Hypothalamus (tissue), 51 donors: ENCODE data around the gene MBD5.

Experiments used
- DNase-seq, 51 donors: peaks; one replicate each; lab custom pipeline; 2025; lab: John Stamatoyannopoulos, UW

The MBD5 gene

GRCh38 chr2:148450531-148450930, 429.6 kb downstream of the MBD5 start:
- DNase-seq, result no peak

DNA sequence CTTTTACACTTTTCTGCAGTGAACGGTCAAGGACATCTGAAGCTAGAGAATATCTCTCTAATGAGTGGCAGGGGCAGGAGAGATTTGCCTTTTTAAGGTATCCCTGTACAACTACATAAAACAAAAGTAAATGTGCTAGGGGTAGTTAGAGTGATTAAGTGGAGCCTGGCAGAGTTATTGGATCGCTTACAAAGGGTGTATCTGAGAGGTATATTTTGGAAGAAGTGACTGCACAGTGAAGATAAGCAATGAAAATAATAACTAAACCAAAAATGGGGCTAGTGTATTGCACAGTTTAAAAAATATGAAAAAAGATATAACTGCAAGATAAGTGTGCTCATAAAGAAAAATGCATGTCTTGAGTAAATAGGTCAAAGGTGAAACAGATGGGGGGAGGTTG, 430.2 kb downstream of the MBD5 start:
- no peak for DNase-seq

GRCh38 chr2:148455791-148456190, 434.9 kb downstream of the MBD5 start:
- no peak for DNase-seq

DNA sequence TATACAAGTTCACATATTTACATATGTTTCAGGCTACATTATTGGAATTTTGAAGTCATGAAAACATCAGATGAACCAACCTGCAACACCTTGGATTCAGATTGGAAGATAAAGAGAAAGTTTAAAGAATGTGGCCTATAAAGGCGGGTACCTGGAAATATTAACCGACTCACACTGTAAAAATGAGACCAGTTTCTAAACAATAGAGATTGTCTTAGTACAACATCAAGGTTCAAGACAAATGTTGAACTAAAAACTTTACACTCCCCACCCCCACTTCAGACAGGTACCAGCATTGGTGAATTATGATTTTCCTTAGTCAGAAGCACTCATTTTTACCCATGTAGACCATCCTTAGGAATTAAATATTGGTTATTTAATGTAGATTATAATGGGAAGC, 437.3 kb downstream of the MBD5 start:
- no peak for DNase-seq

DNA sequence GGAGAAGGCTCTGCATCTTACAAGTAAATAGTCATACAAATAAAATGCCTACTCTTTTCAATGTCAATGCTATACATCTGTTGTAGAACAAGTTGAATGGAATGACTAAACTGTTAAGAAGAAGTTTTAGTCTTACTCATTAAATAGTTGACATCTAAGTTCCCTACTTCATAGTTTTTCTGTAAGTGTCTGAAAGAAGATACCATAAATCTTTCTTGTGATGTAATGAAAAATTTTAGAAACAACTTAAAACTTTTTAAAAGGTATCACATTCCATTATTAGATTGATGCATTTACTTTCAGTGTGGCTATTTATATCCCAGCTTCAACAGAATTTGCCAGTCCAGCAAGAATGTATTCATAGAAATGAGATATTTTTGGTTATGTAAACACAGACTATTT, 438.5 kb downstream of the MBD5 start:
- DNase-seq, result no peak

- no peak for DNase-seq
Measured at GRCh38 chr2:148461876-148462275, 441.0 kb downstream of the MBD5 start.

DNA sequence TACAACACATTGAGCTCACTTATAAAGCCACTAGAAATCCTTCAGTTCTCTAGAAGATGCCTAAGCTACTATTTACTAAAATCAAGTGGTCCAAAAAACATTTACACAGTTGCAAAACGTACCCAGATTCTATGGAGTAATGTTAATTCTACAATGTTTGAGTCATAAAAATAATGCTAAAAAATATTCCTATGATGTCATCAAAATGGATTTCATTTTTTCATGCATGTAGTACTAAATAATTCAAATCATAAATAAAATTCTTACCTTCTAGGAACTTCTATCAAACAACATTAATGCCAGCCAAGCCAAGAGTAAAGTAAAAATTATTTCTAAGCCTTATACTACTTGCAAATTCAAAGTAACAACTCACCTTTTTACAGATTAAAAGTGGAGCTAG, 454.7 kb downstream of the MBD5 start:
- DNase-seq, result no peak

DNA sequence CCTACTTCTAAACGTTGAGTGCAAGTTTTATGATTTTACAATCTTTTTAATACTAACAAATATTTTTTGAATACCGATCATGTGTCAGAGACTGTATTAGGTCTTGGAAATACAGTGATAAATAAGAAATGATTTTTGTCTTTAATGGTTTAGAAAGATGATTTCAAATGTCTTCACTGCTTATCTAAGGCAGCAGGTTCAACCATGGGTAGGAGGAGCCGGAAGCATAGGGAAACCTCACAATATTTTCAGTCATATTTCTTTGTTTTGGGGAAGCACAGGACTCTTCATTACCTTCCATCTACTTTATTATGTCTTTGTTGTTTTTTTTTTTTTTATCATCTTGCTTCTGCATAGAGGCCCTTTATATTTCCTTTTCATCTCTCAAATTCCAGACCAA, 458.5 kb downstream of the MBD5 start:
- no peak for DNase-seq

- DNase-seq, result peak in 2 of 51 donors; percentile 1 to 3
Measured at GRCh38 chr2:148483665-148484064, 462.8 kb downstream of the MBD5 start.

- no peak for DNase-seq
Measured at GRCh38 chr2:148484066-148484465, 463.2 kb downstream of the MBD5 start.

DNA sequence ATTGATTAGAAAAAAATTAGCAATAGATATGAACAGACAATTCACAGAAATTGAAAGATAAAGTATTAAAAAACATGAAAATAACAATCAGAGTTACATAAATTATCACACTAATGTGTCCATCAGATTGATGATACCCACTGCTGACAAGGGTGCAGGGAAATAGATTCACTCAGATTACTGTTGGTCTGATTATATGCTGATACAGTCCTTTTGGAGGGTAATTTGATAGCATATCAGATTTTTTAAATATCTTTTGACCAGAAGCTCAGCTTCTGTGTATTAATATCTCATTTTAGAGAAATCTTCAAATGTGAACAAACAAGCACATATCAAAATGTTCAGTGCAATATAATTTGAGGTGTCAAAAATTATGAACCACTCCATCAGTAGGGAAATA, 465.8 kb downstream of the MBD5 start:
- no peak for DNase-seq

GRCh38 chr2:148487439-148487838, 466.5 kb downstream of the MBD5 start:
- DNase-seq, result no peak

DNA sequence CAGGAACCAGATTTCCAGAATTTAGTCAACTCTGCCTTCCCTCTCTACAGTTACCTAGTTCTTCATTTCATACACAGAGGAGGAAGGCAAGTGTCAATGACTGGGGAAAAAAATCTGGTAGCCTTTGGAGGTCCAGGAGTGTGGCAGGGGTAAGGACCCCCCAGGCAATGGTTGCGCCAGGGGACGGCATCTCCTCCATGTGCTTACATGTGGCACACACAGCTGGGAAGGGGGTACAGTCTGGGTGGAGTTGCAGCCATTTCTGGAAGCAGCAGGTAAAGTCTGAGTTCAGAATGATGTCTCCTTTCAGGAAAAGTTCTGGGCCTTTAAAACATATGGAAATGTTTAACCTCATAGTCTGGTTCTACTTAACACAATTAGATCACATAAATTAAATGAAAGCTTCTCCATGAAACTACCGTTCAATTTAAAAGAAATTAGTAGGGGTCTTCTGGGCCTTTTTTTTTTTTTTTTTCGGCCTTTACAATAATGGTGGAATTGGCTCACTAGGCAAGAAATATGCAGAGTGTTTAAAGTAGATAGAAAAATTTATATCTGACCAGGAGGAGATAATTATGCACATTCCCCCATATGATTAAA, 470.0 kb downstream of the MBD5 start:
- no peak for DNase-seq

GRCh38 chr2:148493822-148494563, 473.1 kb downstream of the MBD5 start:
- no peak for DNase-seq

- DNase-seq, result no peak
Measured at GRCh38 chr2:148495586-148495985, 474.7 kb downstream of the MBD5 start.

- no peak for DNase-seq
Measured at GRCh38 chr2:148501545-148501944, 480.7 kb downstream of the MBD5 start.

DNA sequence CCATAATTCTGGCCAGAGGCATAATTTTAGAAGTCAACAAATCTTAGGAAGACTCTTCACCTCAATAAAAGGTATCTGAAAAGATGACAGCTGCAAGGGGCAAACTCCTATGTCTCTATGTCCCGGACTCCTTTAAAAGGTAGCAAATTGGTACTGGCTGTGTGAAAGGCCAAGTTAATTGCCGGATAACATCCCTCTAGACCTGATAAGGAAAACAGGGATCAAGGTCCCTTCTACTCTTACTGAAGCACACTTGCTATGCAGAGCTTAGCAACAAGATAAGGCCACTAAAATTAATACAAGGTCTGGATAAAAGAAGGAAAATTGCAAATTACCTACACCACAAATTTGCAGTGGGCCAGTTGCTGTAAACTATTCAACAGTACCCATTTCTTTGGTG, 482.6 kb downstream of the MBD5 start:
- no peak for DNase-seq

- no peak for DNase-seq
Measured at GRCh38 chr2:148507970-148508369, 487.1 kb downstream of the MBD5 start.

GRCh38 chr2:148508878-148509287, 488.0 kb downstream of the MBD5 start:
- no peak for DNase-seq

DNA sequence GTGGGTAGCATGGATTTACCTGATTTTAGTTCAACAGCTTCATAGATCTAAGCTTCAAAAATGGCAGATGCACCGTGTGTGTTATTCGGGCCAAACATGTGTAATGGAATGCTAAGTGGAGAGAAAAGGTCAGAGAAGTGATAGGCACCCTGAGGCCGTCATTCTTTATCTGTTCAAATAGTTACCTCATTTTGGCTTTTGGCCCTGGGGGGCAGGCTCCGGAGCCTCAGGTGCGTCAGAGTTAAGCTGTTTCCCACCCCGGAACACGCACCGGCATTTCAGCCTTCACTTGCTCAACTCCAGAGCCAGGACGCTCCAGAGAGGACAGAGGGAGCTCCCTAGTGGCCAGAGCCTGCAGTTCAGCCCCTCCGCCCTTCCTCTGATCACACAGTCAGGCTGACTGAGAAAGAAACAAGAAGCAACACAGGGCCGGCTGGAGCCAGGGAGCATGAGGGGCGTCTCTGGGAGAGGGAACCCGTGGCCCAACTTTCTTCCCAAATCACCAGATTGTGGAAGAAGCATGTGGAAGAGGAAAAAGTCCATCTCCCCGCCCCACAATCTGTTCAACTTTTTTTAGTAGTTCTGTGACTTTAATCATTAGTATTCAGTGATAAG, 488.5 kb downstream of the MBD5 start:
- peak in 49 of 51 donors; percentile 8 to 78 (median 50) for DNase-seq

DNA sequence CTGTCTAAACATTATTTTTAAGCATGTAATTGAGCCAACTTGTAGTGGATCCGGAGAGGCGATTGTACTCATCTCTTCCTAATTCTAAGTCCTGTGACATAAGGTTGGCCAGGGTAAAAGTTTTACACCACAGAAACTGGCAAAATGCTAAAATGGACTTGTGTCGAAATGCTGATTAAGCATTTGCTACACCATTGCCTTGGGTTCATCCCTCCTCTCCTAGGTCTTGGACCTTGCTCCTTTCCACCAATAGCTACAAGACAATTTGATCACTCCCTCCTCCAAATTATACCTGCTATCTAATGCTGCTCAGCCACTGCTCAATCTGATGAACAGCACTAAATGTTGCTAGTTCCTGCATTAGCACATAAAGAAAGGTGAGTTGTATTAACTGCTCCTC, 491.0 kb downstream of the MBD5 start:
- no peak for DNase-seq

- no peak for DNase-seq
Measured at GRCh38 chr2:148512501-148512900, 491.6 kb downstream of the MBD5 start.
